GM21447 (cell line): ENCODE data around the gene MICAL3.

Source experiments
- ATAC-seq: cut with Tn5 transposase; IDR thresholded peaks from one replicate; pipeline ENCODE4 v1.9.1; 2021; ENCODE audit not compliant: unreplicated experiment

Gene MICAL3

DNA sequence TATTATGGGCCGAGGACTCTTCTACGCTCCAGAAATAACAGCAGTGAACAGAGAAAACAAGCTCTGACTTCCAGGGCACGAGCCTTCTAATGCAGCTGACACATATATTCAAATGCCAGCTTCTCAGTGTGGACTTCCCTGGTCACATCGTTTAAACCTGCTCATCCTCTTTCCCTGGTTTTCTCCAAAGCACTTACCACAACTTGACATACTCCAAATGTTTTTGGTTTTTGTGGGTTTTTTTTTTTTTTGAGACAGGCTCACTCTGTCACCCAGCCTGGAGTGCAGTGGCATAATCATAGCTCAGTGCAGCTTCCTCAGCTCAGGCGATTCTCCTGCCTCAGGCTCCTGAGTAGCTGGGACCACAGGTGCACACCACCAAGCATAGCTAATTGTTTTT lies 105.5 kb downstream of the MICAL3 start:
- ATAC-seq, result no peak

- no peak for ATAC-seq
Measured at GRCh38 chr22:17917490-17917983, 106.8 kb downstream of the MICAL3 start.

- ATAC-seq, result no peak
Measured at GRCh38 chr22:17916226-17916889, 108.0 kb downstream of the MICAL3 start.

DNA sequence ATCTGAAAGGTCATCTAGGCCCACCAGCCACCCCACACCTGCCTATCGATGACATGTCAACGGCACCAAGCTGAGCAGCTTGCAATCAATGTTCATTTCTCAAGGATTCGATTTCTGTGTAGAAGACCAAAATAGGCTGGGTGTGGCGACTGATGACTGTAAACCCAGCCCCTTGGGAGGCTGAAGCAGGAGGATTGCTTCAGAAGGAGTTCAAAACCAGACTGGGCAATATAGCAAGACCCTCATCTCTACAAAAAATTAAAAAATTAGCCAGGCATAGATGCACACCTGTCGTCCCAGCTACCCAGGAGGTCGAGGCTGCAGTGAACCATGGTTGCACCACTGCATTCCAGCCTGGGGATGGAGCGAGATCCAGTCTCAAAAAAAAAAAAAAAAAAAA lies 108.7 kb downstream of the MICAL3 start:
- ATAC-seq, result no peak

DNA sequence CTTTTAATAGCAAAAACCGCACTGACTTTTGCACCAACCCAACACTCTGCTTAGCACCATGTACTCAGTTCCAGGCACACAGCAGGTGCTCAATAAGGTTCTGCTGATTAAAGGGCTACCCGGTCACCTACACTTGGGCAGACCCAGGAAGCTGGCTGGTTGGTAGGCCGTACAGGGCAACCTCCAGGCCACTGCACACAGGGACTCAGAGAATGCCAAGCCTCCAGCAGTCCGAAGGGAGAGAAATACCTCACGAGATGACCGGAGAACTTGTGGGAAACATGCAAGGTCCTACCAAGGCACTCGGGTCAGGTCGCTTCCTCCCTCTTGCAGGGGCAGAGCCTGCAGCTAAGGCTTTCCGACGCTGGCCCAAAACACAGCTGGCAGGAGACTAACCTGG lies 109.2 kb downstream of the MICAL3 start:
- no peak for ATAC-seq

GRCh38 chr22:17914474-17914873 lies 109.9 kb downstream of the MICAL3 start:
- ATAC-seq, result no peak

GRCh38 chr22:17913801-17914347 lies 110.5 kb downstream of the MICAL3 start:
- no peak for ATAC-seq

- no peak for ATAC-seq
Measured at GRCh38 chr22:17912945-17913721, 111.2 kb downstream of the MICAL3 start.

GRCh38 chr22:17911887-17912286 lies 112.5 kb downstream of the MICAL3 start:
- no peak for ATAC-seq

DNA sequence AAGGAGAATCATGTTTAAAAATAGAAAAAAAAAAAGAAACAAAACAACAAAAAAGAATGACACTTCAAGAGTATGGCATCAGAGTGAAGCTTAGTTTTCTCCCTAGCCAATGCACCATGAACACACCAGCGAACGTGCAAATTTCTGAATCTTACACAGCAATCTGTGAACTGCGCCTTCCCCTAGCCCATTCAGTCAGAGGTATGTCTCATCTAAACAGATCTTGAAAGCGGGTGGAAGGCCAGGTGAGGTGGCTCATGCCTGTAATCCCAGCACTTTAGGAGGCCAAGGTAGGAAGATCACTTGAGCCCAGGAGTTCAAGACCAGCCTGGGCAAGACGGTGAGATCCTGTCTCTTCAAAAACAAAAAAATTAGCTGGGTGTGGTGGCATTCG lies 113.1 kb downstream of the MICAL3 start:
- ATAC-seq, result no peak

- no peak for ATAC-seq
Measured at GRCh38 chr22:17910561-17911311, 113.6 kb downstream of the MICAL3 start.

- no peak for ATAC-seq
Measured at GRCh38 chr22:17907748-17908051, 116.7 kb downstream of the MICAL3 start.

GRCh38 chr22:17906978-17907747 lies 117.2 kb downstream of the MICAL3 start:
- ATAC-seq, result no peak

DNA sequence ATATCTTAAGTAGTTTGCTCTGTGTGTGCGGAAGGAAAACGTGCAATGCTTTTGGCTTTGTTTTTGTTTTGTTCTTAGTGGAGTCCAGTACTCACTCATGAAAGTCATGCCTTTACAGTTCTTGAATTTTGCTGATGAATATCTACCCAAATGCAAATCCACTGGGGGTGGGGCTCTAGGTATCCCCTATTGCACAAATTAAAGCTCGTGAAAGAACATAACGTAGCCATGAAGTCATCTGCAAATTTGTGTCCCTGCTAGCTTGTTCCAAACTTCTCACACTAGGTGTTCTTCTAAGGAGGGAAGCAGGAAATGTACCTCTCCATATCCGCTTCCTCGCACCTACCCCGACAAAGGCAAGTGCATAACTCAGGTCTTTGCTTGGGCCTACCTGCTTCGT lies 118.9 kb downstream of the MICAL3 start:
- no peak for ATAC-seq

- ATAC-seq, result no peak
Measured at GRCh38 chr22:17903564-17904295, 120.6 kb downstream of the MICAL3 start.

DNA sequence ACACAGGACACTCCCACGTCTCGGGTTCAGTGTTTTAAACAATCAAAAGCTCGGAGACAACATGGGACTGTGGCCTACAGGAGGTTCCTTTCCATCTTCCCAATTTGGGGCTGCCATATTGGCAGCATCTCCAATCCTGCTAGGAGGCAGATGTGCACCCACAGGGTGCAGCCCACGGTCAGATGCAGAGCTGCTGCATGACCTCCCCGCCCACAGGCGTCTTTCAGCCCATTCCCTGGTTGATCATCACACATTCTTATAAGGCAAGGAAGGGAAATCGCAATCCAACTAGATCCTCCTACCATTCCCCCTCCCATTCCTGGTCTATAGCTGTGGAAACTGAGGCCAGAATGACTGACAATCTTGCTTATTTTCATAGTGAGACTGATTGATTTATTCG lies 121.4 kb downstream of the MICAL3 start:
- no peak for ATAC-seq

- ATAC-seq, result no peak
Measured at GRCh38 chr22:17898375-17898774, 126.0 kb downstream of the MICAL3 start.

GRCh38 chr22:17897858-17898257 lies 126.5 kb downstream of the MICAL3 start:
- ATAC-seq, result no peak

DNA sequence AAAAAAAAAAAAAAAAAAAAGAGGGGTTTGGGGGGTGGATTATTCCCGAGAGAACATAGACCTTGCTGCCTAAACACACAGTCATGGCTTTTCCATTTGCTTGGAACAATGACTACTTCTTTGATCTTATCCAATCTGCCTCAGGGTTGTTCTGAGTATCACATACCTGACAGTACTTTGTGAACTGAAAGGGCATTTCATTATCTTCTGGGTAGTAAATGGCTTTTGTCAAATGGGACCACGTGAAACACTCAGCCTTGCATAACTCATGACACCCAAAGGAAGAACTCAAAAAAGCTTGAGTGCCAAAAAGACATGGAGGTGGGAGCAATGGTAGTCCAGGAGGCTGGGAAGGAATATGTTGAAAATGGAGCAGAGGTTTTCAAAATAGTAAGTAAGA lies 126.9 kb downstream of the MICAL3 start:
- ATAC-seq, result no peak

DNA sequence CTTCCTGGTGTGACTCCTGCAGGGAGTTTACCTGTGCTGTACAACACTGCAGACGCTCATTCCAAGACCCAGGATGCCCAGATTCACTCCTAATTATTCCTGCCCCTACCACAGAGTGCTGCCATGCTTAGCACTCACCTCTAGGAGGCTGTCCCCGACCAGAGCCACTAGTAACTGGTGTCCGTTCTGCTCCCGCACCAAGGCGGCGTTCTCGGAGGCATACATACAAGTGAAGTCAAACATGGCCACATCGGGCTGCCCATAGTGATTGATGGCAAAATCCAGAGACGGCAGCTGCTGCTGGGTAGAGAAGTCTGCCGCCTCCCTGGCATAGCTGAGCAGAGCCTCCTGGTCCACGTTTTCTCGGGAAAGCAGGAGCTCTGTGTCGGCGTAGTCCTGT lies 127.8 kb downstream of the MICAL3 start:
- no peak for ATAC-seq
